Endothelial cell of umbilical vein (primary cell): ENCODE results near the gene CPSF3. TPM values are rescaled to one million over a fixed set of nuclear protein-coding genes. Genes with fewer than 3 reads are reported as not detected.
A peak's percentile ranks its signal among the peaks of the same experiment; 100 is the strongest.

Source experiments
- BruUV-seq: library from RNA; stranded (reverse); fragments of 400-500 nt; replicated peaks from 2 replicates; lab custom pipeline; 2021; lab: Mats Ljungman, UMichigan
- CTCF ChIA-PET: fragments of 300-600, 350-600 bp; sonication (Branson Sonifier 250); formaldehyde crosslinking; loops from one replicate; lab custom pipeline; 2021; ENCODE audit warnings: antibody characterized with exemption, inconsistent platforms; lab: Charles Lee
- POLR2A ChIA-PET: fragments of 300-600, 350-600 bp; sonication (Branson Sonifier 250); formaldehyde crosslinking; loops from one replicate; lab custom pipeline; 2021; ENCODE audit warnings: antibody characterized with exemption, inconsistent platforms; lab: Charles Lee
- DNase-seq: peaks from one replicate; pipeline ENCODE4 v3.0.0-alpha.2; 2011; ENCODE audit warnings: low read depth, low spot score
- FAIRE-seq: peaks from 2 replicates; lab custom pipeline; 2011; peaks lifted over from hg19 to GRCh38; lab: Jason Lieb, UNC
- H2AFZ ChIP-seq: 2 replicates; pipeline ENCODE4 v1.6.0; 2012; ENCODE audit warnings: low read depth, low read length, control low read depth, inconsistent platforms
- H3K27ac ChIP-seq: 2 replicates; pipeline ENCODE4 v1.5.1; 2011; ENCODE audit warnings: low read depth, mild to moderate bottlenecking, control low read depth, low read length, moderate library complexity; ENCODE audit not compliant: insufficient read depth
- H3K27me3 ChIP-seq, 2 experiments: 2 replicates each; pipeline versions ENCODE4 v1.6.0 to v1.6.1; 2011; ENCODE audit warnings: low read length in 2 of 2, mixed read lengths in 1 of 2; ENCODE audit not compliant: control insufficient read depth in 2 of 2, insufficient read depth in 2 of 2
- H3K36me3 ChIP-seq, 2 experiments: 2 replicates in 1 of 2; 3 replicates in 1 of 2; pipeline ENCODE4 v1.5.1; 2011; ENCODE audit warnings: low read length in 2 of 2, mild to moderate bottlenecking in 1 of 2, moderate library complexity in 1 of 2; ENCODE audit not compliant: control insufficient read depth in 2 of 2, insufficient read depth in 2 of 2; ENCODE audit errors: extremely low read depth in 1 of 2
- H3K4me1 ChIP-seq: 3 replicates; pipeline ENCODE4 v1.5.1; 2011; ENCODE audit warnings: mild to moderate bottlenecking, low read length; ENCODE audit not compliant: control insufficient read depth, insufficient read depth; ENCODE audit errors: extremely low read depth
- H3K4me2 ChIP-seq: 2 replicates; pipeline ENCODE4 v1.6.1; 2011; ENCODE audit warnings: low read length, control low read depth, mixed read lengths; ENCODE audit not compliant: insufficient read depth
- H3K4me3 ChIP-seq, 3 experiments: fragments of 200-600 bp in 1 of 3; sonication (generic), shearing (Covaris generic) in 1 of 3; replicated peaks in 1 of 3; 2 replicates each; pipeline ENCODE4 v1.5.1; 2011 to 2016; ENCODE audit warnings: control low read depth in 3 of 3, low read length in 3 of 3, mild to moderate bottlenecking in 2 of 3, inconsistent platforms in 1 of 3, low read depth in 1 of 3, moderate library complexity in 1 of 3; ENCODE audit not compliant: insufficient read depth in 1 of 3
- H3K79me2 ChIP-seq: 2 replicates; pipeline ENCODE4 v1.6.0; 2012; ENCODE audit warnings: low read length, inconsistent platforms; ENCODE audit not compliant: control insufficient read depth, insufficient read depth
- H3K9ac ChIP-seq: replicated peaks from 2 replicates; pipeline ENCODE3; 2011; ENCODE audit warnings: low read length, control low read depth; ENCODE audit not compliant: insufficient read depth; ENCODE audit errors: extremely low read depth
- H3K9me1 ChIP-seq: replicated peaks from 3 replicates; pipeline ENCODE4 v1.6.0; 2011; ENCODE audit warnings: mild to moderate bottlenecking, low read length; ENCODE audit not compliant: control insufficient read depth, insufficient read depth; ENCODE audit errors: extremely low read depth
- H3K9me3 ChIP-seq: replicated peaks from 2 replicates; pipeline ENCODE4 v1.5.1; 2012; ENCODE audit warnings: low read length, inconsistent platforms; ENCODE audit not compliant: control insufficient read depth, insufficient read depth
- H4K20me1 ChIP-seq: replicated peaks from 2 replicates; pipeline ENCODE3; 2011; ENCODE audit warnings: mild to moderate bottlenecking, low read length; ENCODE audit not compliant: control insufficient read depth, insufficient read depth; ENCODE audit errors: extremely low read depth
- FOS ChIP-seq: IDR thresholded peaks from 2 replicates; pipeline ENCODE4 v1.6.1; 2011; ENCODE audit warnings: mild to moderate bottlenecking, low read length, moderate library complexity, borderline replicate concordance; ENCODE audit not compliant: insufficient read depth
- GATA2 ChIP-seq: IDR thresholded peaks from 2 replicates; pipeline ENCODE4 v1.7.0; 2011; ENCODE audit warnings: low read depth, mild to moderate bottlenecking, moderate library complexity, mixed read lengths, low read length; ENCODE audit not compliant: insufficient read length, insufficient read depth
- MYC ChIP-seq: IDR thresholded peaks from one replicate; pipeline ENCODE4 v1.6.1; 2011; ENCODE audit warnings: mild to moderate bottlenecking, low read depth, low read length
- POLR2A ChIP-seq: IDR thresholded peaks from 2 replicates; pipeline ENCODE4 v1.6.1; 2012; ENCODE audit warnings: low read depth, mild to moderate bottlenecking, control low read depth, low read length
- dilution Hi-C: fragments of 300-500 bp; cut with MboI; formaldehyde crosslinking; loops from one replicate; pipeline ENCODE4 v1.15.0; 2019; ENCODE audit warnings: low sequenced_read_pairs; ENCODE audit not compliant: extremely low pct_ligation_motif_present
- intact Hi-C: fragments of 100-400 bp; cut with micrococcal nuclease; formaldehyde crosslinking; loops from one replicate; pipeline ENCODE4 v1.10.0; 2022
- polyA plus RNA-seq, 4 experiments: library from polyadenylated mRNA; depleted of rRNA in 3 of 4; stranded (reverse) in 3 of 4; unstranded in 1 of 4; fragments of >200 nt; gene quantifications; 2 replicates each; pipeline versions ENCODE4 v1.2.1 to v1.2.3, GENCODE V29; 2011 to 2012; ENCODE audit warnings: missing spikeins in 1 of 4
- total RNA-seq: library from RNA; stranded (reverse); gene quantifications from 2 replicates; pipeline ENCODE4 v1.2.3, GENCODE V29; 2021
- TF ChIP-seq, protein P1 (sequence below), 2 donors: IDR thresholded peaks; 1 replicate in 1 of 2; 2 replicates in 1 of 2; pipeline ENCODE4 v1.5.1; 2011; ENCODE audit warnings: low read length in 2 of 2, mild to moderate bottlenecking in 2 of 2, moderate library complexity in 2 of 2, control low read depth in 1 of 2, inconsistent platforms in 1 of 2, low read depth in 1 of 2; ENCODE audit not compliant: insufficient read depth in 1 of 2; ENCODE audit errors: extremely low read depth in 1 of 2
- TF ChIP-seq, protein P2 (sequence below): IDR thresholded peaks from 2 replicates; pipeline ENCODE4 v1.6.1; 2011; ENCODE audit not compliant: insufficient read depth, insufficient read length

Gene CPSF3
- total and polyA plus RNA-seq, 2 donors (not counting 3 experiments of a cell fraction or from before 2014, with no cell fraction given) = 13.7 to 35.6 TPM

DNA sequence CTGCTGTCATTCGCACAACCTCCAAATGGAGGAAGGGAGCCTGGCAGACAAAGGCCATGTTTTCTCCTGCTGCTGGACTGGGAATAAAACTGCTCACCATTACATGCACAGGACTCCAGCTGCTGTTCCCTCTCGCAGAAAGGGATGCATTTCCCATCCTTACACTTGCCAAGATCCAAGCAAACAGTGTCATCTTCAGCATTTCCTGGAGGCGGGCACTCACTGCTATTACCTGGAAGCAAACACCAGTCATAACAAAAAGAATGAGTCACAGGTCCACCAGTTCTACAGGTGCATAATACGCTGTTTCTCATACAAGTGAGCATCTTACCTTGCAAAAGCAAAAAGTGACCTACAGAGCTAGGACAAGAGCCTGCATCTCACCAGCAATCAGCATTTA is 73.6 kb downstream of the CPSF3 start:
- H3K9ac ChIP-seq = no peak overlapping the region
- no peaks in the 10 kb centered on the region for H3K9me3 ChIP-seq
- H3K79me2 ChIP-seq = no peaks in the 10 kb centered on the region
- no peak overlapping the region for H3K27ac ChIP-seq
- BruUV-seq = no TSS peak
- dilution Hi-C loops = no loop called here
- no peaks in the 10 kb centered on the region for H3K27me3 ChIP-seq
- DNase-seq = no peak
- no peak overlapping the region for H3K4me3 ChIP-seq
- TF ChIP-seq POLR2A = no peak
- no peak for TF ChIP-seq GATA2
- TF ChIP-seq MYC = no peak
- H3K36me3 ChIP-seq = peaks cover 18 to 23% of the 10 kb centered on the region in 2 experiments
- ChIA-PET POLR2A (no interaction called here), CTCF (interaction anchor here (0.6 kb wide), 1 partner anchor 9 kb away, joined by 5 read pairs; no protein-coding TSS in a partner anchor)
- no peak overlapping the region for H2AFZ ChIP-seq
- FAIRE-seq = no peak
- no peaks in the 10 kb centered on the region for H4K20me1 ChIP-seq
- intact Hi-C loops = no loop called here
- H3K9me1 ChIP-seq = no peaks in the 10 kb centered on the region
- peaks cover 8% of the 10 kb centered on the region for H3K4me1 ChIP-seq
- H3K4me2 ChIP-seq = no peak overlapping the region

DNA sequence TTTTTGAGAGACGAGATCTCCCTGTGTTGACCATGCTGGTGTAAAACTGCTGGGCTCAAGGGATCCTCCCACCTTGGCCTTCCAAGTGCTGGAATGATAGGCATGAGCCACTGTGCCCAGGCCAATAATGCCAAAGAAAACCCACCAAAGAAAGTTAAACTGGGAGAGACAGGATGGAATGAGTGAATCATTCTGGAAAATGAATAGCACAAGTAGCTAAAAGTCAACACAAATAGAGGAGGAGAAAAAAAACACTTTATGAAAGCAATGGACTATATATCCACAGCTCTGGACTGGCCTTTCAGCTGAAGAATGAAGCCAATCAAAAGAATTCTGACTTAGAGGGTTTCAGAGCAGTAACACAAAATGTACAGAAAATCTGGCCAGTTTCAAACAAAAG is 74.8 kb downstream of the CPSF3 start:
- Histone ChIP-seq H3K79me2 (no peaks in the 10 kb centered on the region), H3K36me3 (peaks cover 17 to 19% of the 10 kb centered on the region in 2 experiments), H3K4me3 (no peak overlapping the region), H3K9me1 (no peaks in the 10 kb centered on the region), H2AFZ (no peak overlapping the region), H3K27ac (no peak overlapping the region), H3K27me3 (no peaks in the 10 kb centered on the region), H4K20me1 (no peaks in the 10 kb centered on the region), H3K9ac (no peak overlapping the region), H3K4me1 (peaks cover 8% of the 10 kb centered on the region), H3K9me3 (no peaks in the 10 kb centered on the region), H3K4me2 (no peak overlapping the region)
- ChIA-PET POLR2A (interaction anchor here (0.7 kb wide), 1 partner anchor 323 kb away, joined by 3 read pairs; no protein-coding TSS in a partner anchor), CTCF (interaction anchor here (1.3 kb wide), 1 partner anchor 316 kb away, joined by 3 read pairs; no protein-coding TSS in a partner anchor)
- TF ChIP-seq GATA2 (no peak), FOS (no peak)
- TF ChIP-seq, protein P1, sequence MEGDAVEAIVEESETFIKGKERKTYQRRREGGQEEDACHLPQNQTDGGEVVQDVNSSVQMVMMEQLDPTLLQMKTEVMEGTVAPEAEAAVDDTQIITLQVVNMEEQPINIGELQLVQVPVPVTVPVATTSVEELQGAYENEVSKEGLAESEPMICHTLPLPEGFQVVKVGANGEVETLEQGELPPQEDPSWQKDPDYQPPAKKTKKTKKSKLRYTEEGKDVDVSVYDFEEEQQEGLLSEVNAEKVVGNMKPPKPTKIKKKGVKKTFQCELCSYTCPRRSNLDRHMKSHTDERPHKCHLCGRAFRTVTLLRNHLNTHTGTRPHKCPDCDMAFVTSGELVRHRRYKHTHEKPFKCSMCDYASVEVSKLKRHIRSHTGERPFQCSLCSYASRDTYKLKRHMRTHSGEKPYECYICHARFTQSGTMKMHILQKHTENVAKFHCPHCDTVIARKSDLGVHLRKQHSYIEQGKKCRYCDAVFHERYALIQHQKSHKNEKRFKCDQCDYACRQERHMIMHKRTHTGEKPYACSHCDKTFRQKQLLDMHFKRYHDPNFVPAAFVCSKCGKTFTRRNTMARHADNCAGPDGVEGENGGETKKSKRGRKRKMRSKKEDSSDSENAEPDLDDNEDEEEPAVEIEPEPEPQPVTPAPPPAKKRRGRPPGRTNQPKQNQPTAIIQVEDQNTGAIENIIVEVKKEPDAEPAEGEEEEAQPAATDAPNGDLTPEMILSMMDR (IDR thresholded peaks at IDR 0.05; ENCODE audit: extremely low read depth in 1 of 2, insufficient read depth in 1 of 2, low read depth in 1 of 2, low read length in 2 of 2) = no peak
- TF ChIP-seq, protein P2, sequence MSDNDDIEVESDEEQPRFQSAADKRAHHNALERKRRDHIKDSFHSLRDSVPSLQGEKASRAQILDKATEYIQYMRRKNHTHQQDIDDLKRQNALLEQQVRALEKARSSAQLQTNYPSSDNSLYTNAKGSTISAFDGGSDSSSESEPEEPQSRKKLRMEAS = no peak
- DNase-seq (peak; percentile 71), FAIRE-seq (peak; percentile 35)
- no TSS peak for BruUV-seq
- dilution Hi-C loops (no loop called here), intact Hi-C loops (no loop called here)
